Fibroblast of lung (primary cell): ENCODE data around the gene ARPP19.

Source experiments
- CTCF ChIP-seq, 2 donors: IDR thresholded peaks in 1 of 2; conservative IDR thresholded peaks in 1 of 2; 1 replicate in 1 of 2; 2 replicates in 1 of 2; pipeline ENCODE4 v1.5.1; 2011 to 2012; ENCODE audit warnings: low read length in 2 of 2, control low read depth in 1 of 2, inconsistent platforms in 1 of 2, low read depth in 1 of 2, mild to moderate bottlenecking in 1 of 2
- EZH2 ChIP-seq: IDR thresholded peaks from 2 replicates; pipeline ENCODE4 v1.5.1; 2012; ENCODE audit warnings: low read length, control low read depth, mild to moderate bottlenecking; ENCODE audit errors: missing control alignments

- TF ChIP-seq CTCF (conservative IDR thresholded peaks at IDR 0.05 in 1 of 2, IDR thresholded peaks at IDR 0.05 in 1 of 2; ENCODE audit: low read depth in 1 of 2, low read length in 2 of 2) (no peak), EZH2 (no peak)
These were observed 41.5 kb downstream of the ARPP19 start for GRCh38 chr15:52527196-52527910.
